SK-N-SH (cell line): Measurements from ENCODE around the gene MTR. TPM values are rescaled to one million over a fixed set of nuclear protein-coding genes. Genes with fewer than 3 reads are reported as not detected.

Experiments
- CTCF ChIA-PET: fragments of 300-600, 350-600 bp; formaldehyde crosslinking; extraction: SDS; loops from one replicate; lab custom pipeline; 2021; lab: Yijun Ruan, JAX
- POLR2A ChIA-PET: fragments of 350-600 bp; sonication (Branson Sonifier 250); formaldehyde crosslinking; extraction: SDS; loops from one replicate; lab custom pipeline; 2020; ENCODE audit warnings: antibody characterized with exemption, inconsistent platforms; lab: Yijun Ruan, JAX
- DNase-seq: peaks from one replicate; pipeline ENCODE4 v3.0.0; 2012
- H2AFZ ChIP-seq: fragments of 200-600 bp; sonication (generic); 2 replicates; pipeline ENCODE4 v1.8.1; 2016; ENCODE audit warnings: antibody characterized with exemption, mild to moderate bottlenecking, low read depth
- H3F3A ChIP-seq: fragments of 200-600 bp; sonication (generic); replicated peaks from 2 replicates; pipeline ENCODE3; 2016; ENCODE audit warnings: antibody characterized with exemption, mild to moderate bottlenecking; ENCODE audit not compliant: insufficient read depth
- H3K27ac ChIP-seq, 2 experiments: fragments of 200-500 bp in 1 of 2; fragments of 200-600 bp in 1 of 2; sonication (Bioruptor generic) in 1 of 2; sonication (generic), shearing (Covaris generic) in 1 of 2; 2 replicates each; pipeline versions ENCODE4 v1.5.1 to v1.6.1; 2014 to 2016; ENCODE audit warnings: low read depth in 2 of 2, inconsistent platforms in 1 of 2, low read length in 1 of 2, mild to moderate bottlenecking in 1 of 2, mixed read lengths in 1 of 2
- H3K27me3 ChIP-seq: fragments of 200-600 bp; sonication (generic), shearing (Covaris generic); 2 replicates; pipeline ENCODE4 v1.6.1; 2016; ENCODE audit warnings: mixed run types; ENCODE audit not compliant: insufficient read depth
- H3K36me3 ChIP-seq, 2 experiments: fragments of 200-500 bp in 1 of 2; fragments of 200-600 bp in 1 of 2; sonication (Bioruptor generic) in 1 of 2; sonication (generic) in 1 of 2; replicated peaks in 1 of 2; 2 replicates each; pipeline versions ENCODE3 to v1.5.1; 2014 to 2016; ENCODE audit warnings: low read length in 1 of 2, mild to moderate bottlenecking in 1 of 2; ENCODE audit not compliant: insufficient read depth in 2 of 2, control insufficient read depth in 1 of 2
- H3K4me1 ChIP-seq, 2 experiments: fragments of 200-500 bp in 1 of 2; fragments of 200-600 bp in 1 of 2; sonication (Bioruptor generic) in 1 of 2; sonication (generic), shearing (Covaris generic) in 1 of 2; 2 replicates each; pipeline versions ENCODE4 v1.5.1 to v1.6.1; 2014 to 2016; ENCODE audit warnings: low read depth in 1 of 2, low read length in 1 of 2, mixed run types in 1 of 2; ENCODE audit not compliant: insufficient read depth in 2 of 2, control insufficient read depth in 1 of 2
- H3K4me2 ChIP-seq: fragments of 200-600 bp; sonication (generic), shearing (Covaris generic); 2 replicates; pipeline ENCODE4 v1.6.1; 2017; ENCODE audit warnings: mixed run types
- H3K4me3 ChIP-seq, 2 experiments: fragments of 200-500 bp in 1 of 2; fragments of 200-600 bp in 1 of 2; sonication (Bioruptor generic) in 1 of 2; sonication (generic), shearing (Covaris generic) in 1 of 2; 2 replicates each; pipeline versions ENCODE4 v1.5.1 to v1.8.1; 2014 to 2016; ENCODE audit warnings: low read depth in 2 of 2, inconsistent platforms in 1 of 2, low read length in 1 of 2, mild to moderate bottlenecking in 1 of 2, mixed read lengths in 1 of 2, moderate library complexity in 1 of 2
- H3K79me2 ChIP-seq: fragments of 200-600 bp; sonication (generic); 2 replicates; pipeline ENCODE4 v1.8.1; 2017; ENCODE audit warnings: mild to moderate bottlenecking; ENCODE audit not compliant: insufficient read depth
- H3K9ac ChIP-seq: fragments of 200-600 bp; sonication (generic); 2 replicates; pipeline ENCODE4 v1.6.1; 2017; ENCODE audit warnings: mixed run types
- H3K9me2 ChIP-seq: fragments of 200-600 bp; sonication (generic); 2 replicates; pipeline ENCODE4 v1.6.1; 2017; ENCODE audit warnings: mixed run types
- H3K9me3 ChIP-seq: fragments of 200-600 bp; sonication (generic); 2 replicates; pipeline ENCODE4 v1.6.1; 2017; ENCODE audit warnings: mixed run types, mild to moderate bottlenecking, moderate library complexity
- H4K20me1 ChIP-seq: fragments of 200-600 bp; sonication (generic); 2 replicates; pipeline ENCODE4 v1.6.1; 2017; ENCODE audit warnings: mild to moderate bottlenecking, mixed run types; ENCODE audit not compliant: insufficient read depth
- CHD2 ChIP-seq: fragments of 150-350 bp; IDR thresholded peaks from 2 replicates; pipeline ENCODE4 v1.6.1; 2018; ENCODE audit warnings: low read length; ENCODE audit not compliant: partially characterized antibody
- EP300 ChIP-seq, 2 experiments: IDR thresholded peaks; 2 replicates each; pipeline versions ENCODE4 v1.4.0 to v1.6.1; 2012; ENCODE audit warnings: borderline replicate concordance in 1 of 2, low read depth in 1 of 2, low read length in 1 of 2
- IRF3 ChIP-seq: fragments of 150-350 bp; IDR thresholded peaks from 2 replicates; pipeline ENCODE4 v1.6.1; 2016; ENCODE audit warnings: mild to moderate bottlenecking, low read depth, low read length
- JUND ChIP-seq: IDR thresholded peaks from 2 replicates; pipeline ENCODE4 v1.4.0; 2012
- MAX ChIP-seq: IDR thresholded peaks from 2 replicates; pipeline ENCODE4 v1.4.0; 2012; ENCODE audit warnings: low read depth
- PBX3 ChIP-seq: IDR thresholded peaks from 2 replicates; pipeline ENCODE4; 2012
- POLR2AphosphoS5 ChIP-seq: IDR thresholded peaks from 2 replicates; pipeline ENCODE4 v1.6.1; 2012; ENCODE audit warnings: low read depth, low read length
- RAD21 ChIP-seq: IDR thresholded peaks from 2 replicates; pipeline ENCODE4 v1.6.1; 2012; ENCODE audit warnings: mild to moderate bottlenecking, low read length
- REST ChIP-seq: IDR thresholded peaks from 2 replicates; pipeline ENCODE4 v1.6.1; 2012; ENCODE audit warnings: mild to moderate bottlenecking, low read depth, low read length, moderate library complexity
- RFX5 ChIP-seq: IDR thresholded peaks from 2 replicates; pipeline ENCODE4 v1.6.1; 2012; ENCODE audit warnings: mild to moderate bottlenecking, improper control_type of control experiment, low read length
- SMC3 ChIP-seq: IDR thresholded peaks from 2 replicates; pipeline ENCODE4 v1.6.1; 2012; ENCODE audit warnings: low read depth, low read length, improper control_type of control experiment
- TEAD4 ChIP-seq: IDR thresholded peaks from 2 replicates; pipeline ENCODE4 v1.4.0; 2012; ENCODE audit warnings: mild to moderate bottlenecking, borderline replicate concordance; ENCODE audit not compliant: insufficient read depth
- USF2 ChIP-seq: fragments of 150-350 bp; IDR thresholded peaks from 2 replicates; pipeline ENCODE4 v1.6.1; 2017; ENCODE audit warnings: antibody characterized with exemption, low read length, low read depth, borderline replicate concordance
- ZBTB33 ChIP-seq: IDR thresholded peaks from 2 replicates; pipeline ENCODE4 v1.4.0; 2012; ENCODE audit warnings: low read depth, borderline replicate concordance
- WGBS: methylation state at CpG from one replicate; pipeline ENCODE4 v1.1.6; 2017; ENCODE audit warnings: low lambda C conversion rate; 5-methylcytosine and 5-hydroxymethylcytosine counted together
- polyA plus RNA-seq, 3 experiments: library from polyadenylated mRNA; depleted of rRNA; stranded (reverse); fragments of >200 nt; gene quantifications; 2 replicates each; pipeline ENCODE4 v1.2.3, GENCODE V29; 2012

Gene MTR
- polyA plus RNA-seq, 1 of the 3 experiments (the other 2 are of a cell fraction) = 5.4 TPM

- TF ChIP-seq ZBTB33 (no peak), POLR2AphosphoS5 (no peak), PBX3 (no peak), TEAD4 (no peak), SMC3 (no peak), USF2 (no peak), EP300 (IDR thresholded peaks at IDR 0.05; ENCODE audit: borderline replicate concordance in 1 of 2, low read depth in 1 of 2, low read length in 1 of 2) (no peak), IRF3 (no peak)
Measured at GRCh38 chr1:236925386-236925785, 130.3 kb downstream of the MTR start (continued).

- H3K4me2 ChIP-seq = no peak overlapping the region
- CTCF ChIA-PET = no interaction called here
- no peaks in the 10 kb centered on the region for H3F3A ChIP-seq
- no peaks in the 10 kb centered on the region for H3K36me3 ChIP-seq
- H3K27me3 ChIP-seq = no peaks in the 10 kb centered on the region
- no peak for DNase-seq
- no peaks in the 10 kb centered on the region for H3K9me2 ChIP-seq
- POLR2A ChIA-PET = no interaction called here
- H3K27ac ChIP-seq = no peak overlapping the region
- WGBS = 19% methylated on average over 4 of the region's 4 CpGs
- no peak for TF ChIP-seq REST
- no peak for TF ChIP-seq EP300 (IDR thresholded peaks at IDR 0.05; ENCODE audit: borderline replicate concordance in 1 of 2, low read depth in 1 of 2, low read length in 1 of 2)
- TF ChIP-seq MAX = no peak
- no peak for TF ChIP-seq JUND
- no peak for TF ChIP-seq RFX5
- no peak for TF ChIP-seq USF2
- TF ChIP-seq CHD2 = no peak
- no peak for TF ChIP-seq RAD21
- no peaks in the 10 kb centered on the region for H3K9me3 ChIP-seq
- no peaks in the 10 kb centered on the region for H3K4me1 ChIP-seq
- no peaks in the 10 kb centered on the region for H3K79me2 ChIP-seq
- H3K4me3 ChIP-seq = no peak overlapping the region
- H2AFZ ChIP-seq = no peak overlapping the region
- H3K9ac ChIP-seq = no peak overlapping the region
- H4K20me1 ChIP-seq = no peaks in the 10 kb centered on the region
Measured at GRCh38 chr1:236930503-236930902, 135.4 kb downstream of the MTR start.
